H1 (cell line): ENCODE data around the gene CEP104. TPM values are rescaled to one million over a fixed set of nuclear protein-coding genes. Genes with fewer than 3 reads are reported as not detected.

Experiments
- CTCF ChIA-PET: fragments of 300-600 bp; sonication (Branson Sonifier 250); formaldehyde crosslinking; loops from one replicate; lab custom pipeline; 2021; ENCODE audit not compliant: partially characterized antibody; lab: Charles Lee
- POLR2A ChIA-PET: fragments of 300-600 bp; sonication (Branson Sonifier 250); formaldehyde crosslinking; loops from one replicate; lab custom pipeline; 2021; ENCODE audit warnings: inconsistent platforms; ENCODE audit not compliant: partially characterized antibody; lab: Charles Lee
- DNase-seq, 2 experiments: peaks; one replicate each; pipeline versions ENCODE4 v3.0.0 to v3.0.0-alpha.2; 2010 to 2022; ENCODE audit warnings: low spot score in 2 of 2, low read depth in 1 of 2, mixed read lengths in 1 of 2
- FAIRE-seq: peaks from 2 replicates; lab custom pipeline; 2011; peaks lifted over from hg19 to GRCh38; lab: Jason Lieb, UNC
- H2AFZ ChIP-seq: 2 replicates; pipeline ENCODE4 v1.8.1; 2012; ENCODE audit warnings: low read length, inconsistent platforms
- H2AK5ac ChIP-seq: 2 replicates; pipeline ENCODE4 v1.6.1; 2013; ENCODE audit warnings: low read depth, low read length
- H2BK120ac ChIP-seq: replicated peaks from 2 replicates; pipeline ENCODE3; 2013; ENCODE audit warnings: low read depth, low read length, inconsistent platforms
- H2BK12ac ChIP-seq: 2 replicates; pipeline ENCODE4 v1.6.1; 2013; ENCODE audit warnings: low read depth, low read length
- H2BK15ac ChIP-seq: 2 replicates; pipeline ENCODE4 v1.6.1; 2013; ENCODE audit warnings: low read length
- H2BK20ac ChIP-seq: 2 replicates; pipeline ENCODE4 v1.6.1; 2013; ENCODE audit warnings: low read length
- H2BK5ac ChIP-seq: 2 replicates; pipeline ENCODE4 v1.6.1; 2013; ENCODE audit warnings: low read depth, low read length
- H3K14ac ChIP-seq: 2 replicates; pipeline ENCODE4 v1.6.1; 2013; ENCODE audit warnings: inconsistent platforms; ENCODE audit not compliant: insufficient read length
- H3K18ac ChIP-seq: 2 replicates; pipeline ENCODE4 v1.6.1; 2013; ENCODE audit warnings: low read length; ENCODE audit errors: extremely low read depth
- H3K23ac ChIP-seq: 2 replicates; pipeline ENCODE4 v1.6.1; 2013; ENCODE audit warnings: inconsistent platforms; ENCODE audit not compliant: insufficient read length
- H3K23me2 ChIP-seq: 2 replicates; pipeline ENCODE4 v1.6.1; 2013; ENCODE audit warnings: low read depth, low read length
- H3K27ac ChIP-seq: 2 replicates; pipeline ENCODE4 v1.6.1; 2011; ENCODE audit warnings: low read depth, low read length, inconsistent platforms
- H3K27me3 ChIP-seq, 4 experiments: replicated peaks in 1 of 4; 1 replicate in 1 of 4; 2 replicates in 3 of 4; pipeline versions ENCODE4 v1.6.1 to v1.8.1; 2011 to 2013; ENCODE audit warnings: low read length in 3 of 4, mild to moderate bottlenecking in 3 of 4, inconsistent platforms in 2 of 4, mixed read lengths in 2 of 4, moderate library complexity in 1 of 4; ENCODE audit not compliant: control insufficient read depth in 3 of 4, insufficient read depth in 3 of 4; ENCODE audit errors: extremely low read depth in 1 of 4
- H3K36me3 ChIP-seq, 4 experiments: 2 replicates each; pipeline versions ENCODE4 v1.6.1 to v1.8.1; 2011 to 2013; ENCODE audit warnings: mild to moderate bottlenecking in 4 of 4, low read length in 3 of 4, moderate library complexity in 2 of 4, control low read depth in 1 of 4, inconsistent platforms in 1 of 4; ENCODE audit not compliant: insufficient read depth in 4 of 4, control insufficient read depth in 2 of 4
- H3K4ac ChIP-seq: replicated peaks from 2 replicates; pipeline ENCODE3; 2013; ENCODE audit warnings: low read length, low read depth, mixed read lengths, inconsistent platforms; ENCODE audit not compliant: insufficient read length
- H3K4me1 ChIP-seq, 4 experiments: replicated peaks in 1 of 4; 1 replicate in 1 of 4; 2 replicates in 3 of 4; pipeline versions ENCODE4 v1.6.1 to v1.8.1; 2011 to 2013; ENCODE audit warnings: low read length in 3 of 4, inconsistent platforms in 2 of 4, mixed read lengths in 1 of 4; ENCODE audit not compliant: insufficient read depth in 4 of 4, control insufficient read depth in 3 of 4
- H3K4me2 ChIP-seq, 2 experiments: 2 replicates each; pipeline versions ENCODE4 v1.6.1 to v1.8.1; 2011 to 2013; ENCODE audit warnings: low read depth in 2 of 2, low read length in 2 of 2, control low read depth in 1 of 2, inconsistent platforms in 1 of 2, mild to moderate bottlenecking in 1 of 2; ENCODE audit not compliant: insufficient read depth in 1 of 2
- H3K4me3 ChIP-seq, 4 experiments: fragments of 200-600, 300-600 bp in 1 of 4; sonication (generic), shearing (Covaris generic), sonication (Bioruptor Twin) in 1 of 4; 2 replicates each; pipeline versions ENCODE4 v1.5.1 to v1.8.1; 2011 to 2016; ENCODE audit warnings: low read length in 4 of 4, low read depth in 3 of 4, control low read depth in 2 of 4, inconsistent platforms in 2 of 4, mild to moderate bottlenecking in 2 of 4, mixed read lengths in 1 of 4, moderate library complexity in 1 of 4; ENCODE audit not compliant: insufficient read depth in 2 of 4; ENCODE audit errors: extremely low read depth in 1 of 4
- H3K56ac ChIP-seq: replicated peaks from 2 replicates; pipeline ENCODE3; 2013; ENCODE audit warnings: low read depth, mild to moderate bottlenecking, mixed read lengths, low read length, inconsistent platforms; ENCODE audit not compliant: insufficient read length
- H3K79me1 ChIP-seq: 2 replicates; pipeline ENCODE4 v1.6.1; 2013; ENCODE audit warnings: low read depth, low read length, control low read depth
- H3K79me2 ChIP-seq, 2 experiments: 2 replicates each; pipeline versions ENCODE4 v1.6.1 to v1.8.1; 2012 to 2013; ENCODE audit warnings: low read length in 2 of 2, mild to moderate bottlenecking in 2 of 2, inconsistent platforms in 1 of 2; ENCODE audit not compliant: insufficient read depth in 2 of 2, control insufficient read depth in 1 of 2
- H3K9ac ChIP-seq, 4 experiments: replicated peaks in 1 of 4; 1 replicate in 1 of 4; 2 replicates in 3 of 4; pipeline versions ENCODE4 v1.6.1 to v1.8.1; 2011 to 2013; ENCODE audit warnings: low read depth in 3 of 4, low read length in 3 of 4, control low read depth in 2 of 4, mild to moderate bottlenecking in 2 of 4, moderate library complexity in 2 of 4, inconsistent platforms in 1 of 4; ENCODE audit errors: extremely low read depth in 1 of 4
- H3K9me3 ChIP-seq, 2 experiments: 2 replicates each; pipeline versions ENCODE4 v1.6.1 to v1.8.1; 2012 to 2013; ENCODE audit warnings: mild to moderate bottlenecking in 2 of 2, moderate library complexity in 2 of 2, control low read depth in 1 of 2, inconsistent platforms in 1 of 2, low read depth in 1 of 2, low read length in 1 of 2, mixed read lengths in 1 of 2; ENCODE audit not compliant: insufficient read depth in 2 of 2
- H4K20me1 ChIP-seq, 2 experiments: replicated peaks in 1 of 2; 2 replicates each; pipeline versions ENCODE3 to v1.8.1; 2011 to 2013; ENCODE audit warnings: inconsistent platforms in 2 of 2, low read length in 2 of 2, mild to moderate bottlenecking in 1 of 2; ENCODE audit not compliant: insufficient read depth in 2 of 2, control insufficient read depth in 1 of 2
- H4K5ac ChIP-seq: 2 replicates; pipeline ENCODE4 v1.6.1; 2013; ENCODE audit warnings: low read length, low read depth, mixed read lengths, inconsistent platforms; ENCODE audit not compliant: insufficient read length
- H4K8ac ChIP-seq: 2 replicates; pipeline ENCODE4 v1.8.0; 2013; ENCODE audit warnings: mild to moderate bottlenecking, moderate library complexity, low read length, inconsistent platforms; ENCODE audit not compliant: insufficient read depth; ENCODE audit errors: extremely low read depth
- H4K91ac ChIP-seq: replicated peaks from 2 replicates; pipeline ENCODE3; 2013; ENCODE audit warnings: low read length, mixed read lengths, inconsistent platforms; ENCODE audit not compliant: insufficient read length
- CBX5 ChIP-seq: fragments of 300-800, 300-1000 bp; sonication (generic); IDR thresholded peaks from 2 replicates; pipeline ENCODE4 v1.7.1; 2016; ENCODE audit warnings: antibody characterized with exemption, low read length, low read depth
- CEBPB ChIP-seq: IDR thresholded peaks from 2 replicates; pipeline ENCODE4 v1.6.1; 2012; ENCODE audit warnings: low read depth, low read length
- EP300 ChIP-seq, 2 experiments: IDR thresholded peaks; 1 replicate in 1 of 2; 2 replicates in 1 of 2; pipeline ENCODE4 v1.6.1; 2011 to 2012; ENCODE audit warnings: low read depth in 2 of 2, low read length in 2 of 2, mild to moderate bottlenecking in 2 of 2, borderline replicate concordance in 1 of 2, inconsistent platforms in 1 of 2, moderate library complexity in 1 of 2
- KDM4A ChIP-seq: IDR thresholded peaks from one replicate; pipeline ENCODE4 v1.7.1; 2012; ENCODE audit warnings: low read depth, mild to moderate bottlenecking, moderate library complexity, low read length, inconsistent platforms; ENCODE audit not compliant: severe bottlenecking
- KDM5A ChIP-seq: fragments of 200-600 bp; IDR thresholded peaks from 2 replicates; pipeline ENCODE4 v1.7.1; 2012; ENCODE audit warnings: mild to moderate bottlenecking, low read length, inconsistent platforms, mixed read lengths
- MAFK ChIP-seq: IDR thresholded peaks from 2 replicates; pipeline ENCODE4 v1.6.1; 2012; ENCODE audit warnings: low read depth, mild to moderate bottlenecking, improper control_type of control experiment, low read length
- POLR2A ChIP-seq, 2 experiments: IDR thresholded peaks; 1 replicate in 1 of 2; 2 replicates in 1 of 2; pipeline ENCODE4 v1.6.1; 2011; ENCODE audit warnings: low read depth in 2 of 2, low read length in 2 of 2, mild to moderate bottlenecking in 2 of 2; ENCODE audit errors: control extremely low read depth in 1 of 2
- POLR2AphosphoS5 ChIP-seq: IDR thresholded peaks from 2 replicates; pipeline ENCODE4 v1.6.1; 2011; ENCODE audit warnings: low read depth, low read length
- POU5F1 ChIP-seq: IDR thresholded peaks from 2 replicates; pipeline ENCODE4 v1.6.1; 2011; ENCODE audit warnings: low read depth, mild to moderate bottlenecking, low read length, moderate library complexity
- SAP30 ChIP-seq: fragments of 300-600 bp; sonication (generic); IDR thresholded peaks from 2 replicates; pipeline ENCODE4 v1.7.1; 2012; ENCODE audit warnings: low read length, moderate library complexity, mild to moderate bottlenecking, inconsistent platforms; ENCODE audit not compliant: insufficient read depth, insufficient replicate concordance
- SIX5 ChIP-seq: IDR thresholded peaks from 2 replicates; pipeline ENCODE4 v1.6.1; 2011; ENCODE audit warnings: mild to moderate bottlenecking, low read depth, low read length
- YY1 ChIP-seq: IDR thresholded peaks from 2 replicates; pipeline ENCODE4 v1.6.1; 2011; ENCODE audit warnings: low read depth, mild to moderate bottlenecking, low read length
- WGBS, 2 experiments: shearing (Covaris generic) in 1 of 2; methylation state at CpG; one replicate each; pipeline versions ENCODE4 v1.1.6 to v1.1.7; 2013 to 2015; ENCODE audit warnings: low lambda C conversion rate in 2 of 2, mixed read lengths in 2 of 2, inconsistent platforms in 1 of 2, low coverage in 1 of 2, missing lambda C conversion rate in 1 of 2; ENCODE audit not compliant: insufficient replicate concordance in 2 of 2, insufficient coverage in 1 of 2, insufficient read length in 1 of 2; ENCODE audit errors: extremely low coverage in 1 of 2, missing lambda C conversion rate in 1 of 2; 5-methylcytosine and 5-hydroxymethylcytosine counted together
- polyA plus RNA-seq, 7 experiments: library from polyadenylated mRNA; depleted of rRNA in 3 of 7; stranded (reverse) in 5 of 7; unstranded in 2 of 7; fragments of >200 nt in 5 of 7; fragments of 200-250 nt in 2 of 7; gene quantifications; 1 replicate in 5 of 7; 2 replicates in 1 of 7; 4 replicates in 1 of 7; pipeline versions ENCODE4 v1.2.1 to v1.2.3, GENCODE V29; 2011 to 2013; ENCODE audit warnings: missing spikeins in 2 of 7, mixed read lengths in 2 of 7
- total RNA-seq: library from RNA; stranded (reverse); fragmentation: NEBNext Ultra II Directional; extraction: Animal tissue kit (Norgen Biotek cat#: 25700); gene quantifications from 2 replicates; pipeline ENCODE4 v1.2.1, GENCODE V29; 2021
- TF ChIP-seq, protein P1 (sequence below): IDR thresholded peaks from 2 replicates; pipeline ENCODE4 v1.6.1; 2012; ENCODE audit warnings: inconsistent platforms

Gene CEP104
- total and polyA plus RNA-seq, 2 of the 8 experiments (the other 6 are each of a cell fraction or from before 2014, with no cell fraction given), result 8.0 to 43.9 TPM

DNA sequence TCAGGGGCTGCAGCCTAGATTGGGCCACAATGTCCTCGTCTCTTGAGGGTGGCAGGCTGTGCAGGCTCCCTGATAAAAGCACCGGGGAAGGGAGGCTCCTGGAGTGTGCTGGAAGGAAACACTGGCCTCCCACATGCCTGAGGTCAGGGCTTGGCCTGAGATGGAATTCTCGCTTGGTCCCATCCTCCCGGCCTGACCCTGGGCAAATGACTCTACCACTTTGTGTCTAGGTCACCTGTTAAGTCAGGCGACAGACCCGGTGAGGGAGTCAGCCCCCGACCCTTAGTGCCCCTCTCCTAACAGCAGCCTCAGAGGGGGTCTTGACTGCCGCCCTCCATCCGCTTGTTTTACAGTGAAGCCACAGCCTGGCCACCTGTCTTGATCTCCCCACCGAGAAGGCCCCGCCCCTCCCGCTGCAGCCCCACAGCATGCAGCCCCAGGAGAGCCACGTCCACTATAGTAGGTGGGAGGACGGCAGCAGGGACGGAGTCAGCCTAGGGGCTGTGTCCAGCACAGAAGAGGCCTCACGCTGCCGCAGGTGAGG is 82.0 kb downstream of the CEP104 start:
- ChIA-PET POLR2A (interaction anchor here (0.6 to 5.8 kb wide), 8 partner anchors 9 to 146 kb away, joined by 3 to 84 read pairs (median 3); partner anchors contain the start of gene C1orf174), CTCF (interaction anchor here (0.6 to 3.4 kb wide), 16 partner anchors 11 to 106 kb away, joined by 3 to 24 read pairs (median 6); partner anchors contain the start of gene LRRC47)
- Histone ChIP-seq H3K79me2 (no peaks in the 10 kb centered on the region), H3K4ac (no peak overlapping the region), H3K27me3 (no peaks in the 10 kb centered on the region; a peak in 1 of 7 replicates), H4K8ac (no peak overlapping the region), H3K23ac (no peak overlapping the region), H3K9ac (no peak overlapping the region), H3K18ac (no peak overlapping the region), H4K20me1 (peaks cover 6 to 21% of the 10 kb centered on the region in 2 experiments), H2BK15ac (no peak overlapping the region), H4K91ac (no peak overlapping the region), H3K27ac (no peak overlapping the region), H4K5ac (no peak overlapping the region), H3K4me3 (no peak overlapping the region), H2AFZ (no peak overlapping the region), H3K4me1 (peaks cover 0 to 35% (median 13%) of the 10 kb centered on the region in 4 experiments; a peak in 6 of 7 replicates), H2BK20ac (no peak overlapping the region), H3K79me1 (no peaks in the 10 kb centered on the region; the same call in 1 of the 2 replicates), H2BK12ac (0 out of 2 replicates have a peak overlapping the region, but pooled peaks have one; percentile 9), H3K9me3 (no peaks in the 10 kb centered on the region), H3K14ac (no peak overlapping the region), H3K23me2 (peaks cover 11% of the 10 kb centered on the region; the same call in 1 of the 2 replicates), H2AK5ac (no peak overlapping the region), H3K56ac (no peak overlapping the region), H3K36me3 (peaks cover 3 to 8% (median 7%) of the 10 kb centered on the region in 4 experiments; a peak in 5 of 8 replicates), H3K4me2 (peak overlapping the region in 1 of 2 experiments; percentile 24; a peak in 2 of 4 replicates), H2BK120ac (no peak overlapping the region), H2BK5ac (no peak overlapping the region)
- no peak for DNase-seq
- WGBS, 2 experiments, result 81% methylated on average over 17 of the region's 17 CpGs; no CpG with 5 or more reads in 1 of the 2 experiments
- FAIRE-seq, result no peak
- TF ChIP-seq CEBPB, result no peak
- no peak for TF ChIP-seq POU5F1
- no peak for TF ChIP-seq CBX5
- no peak for TF ChIP-seq KDM5A
- TF ChIP-seq MAFK, result no peak
- TF ChIP-seq KDM4A, result no peak
- no peak for TF ChIP-seq EP300 (IDR thresholded peaks at IDR 0.05; ENCODE audit: borderline replicate concordance in 1 of 2, low read depth in 2 of 2, low read length in 2 of 2)
- TF ChIP-seq, protein P1, sequence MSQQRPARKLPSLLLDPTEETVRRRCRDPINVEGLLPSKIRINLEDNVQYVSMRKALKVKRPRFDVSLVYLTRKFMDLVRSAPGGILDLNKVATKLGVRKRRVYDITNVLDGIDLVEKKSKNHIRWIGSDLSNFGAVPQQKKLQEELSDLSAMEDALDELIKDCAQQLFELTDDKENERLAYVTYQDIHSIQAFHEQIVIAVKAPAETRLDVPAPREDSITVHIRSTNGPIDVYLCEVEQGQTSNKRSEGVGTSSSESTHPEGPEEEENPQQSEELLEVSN, result no peak
- TF ChIP-seq POLR2A (IDR thresholded peaks at IDR 0.05; ENCODE audit: control extremely low read depth in 1 of 2, low read depth in 2 of 2, low read length in 2 of 2), result no peak
- TF ChIP-seq YY1, result no peak
- TF ChIP-seq SIX5, result no peak
- no peak for TF ChIP-seq POLR2AphosphoS5
- TF ChIP-seq SAP30, result no peak
